Kidney epithelial cell (primary cell): ENCODE measurements around the gene EFNA2. TPM values are rescaled to one million over a fixed set of nuclear protein-coding genes. Genes with fewer than 3 reads are reported as not detected.
"Not testable (repeated sequence)": the region's sequence is repeated elsewhere in the genome, so short reads cannot be mapped to it uniquely, and the experiment has no call there.

Experiments
- DNase-seq: peaks from one replicate; pipeline ENCODE4 v3.0.0-alpha.2; 2010; ENCODE audit warnings: low read depth
- H3K27me3 ChIP-seq: 2 replicates; pipeline ENCODE4 v1.6.0; 2011; ENCODE audit warnings: low read length; ENCODE audit not compliant: control insufficient read depth, insufficient read depth
- H3K36me3 ChIP-seq: 2 replicates; pipeline ENCODE4 v1.5.1; 2011; ENCODE audit warnings: low read length; ENCODE audit not compliant: control insufficient read depth, insufficient read depth
- H3K4me3 ChIP-seq: 2 replicates; pipeline ENCODE4 v1.5.1; 2011; ENCODE audit warnings: low read depth, mild to moderate bottlenecking, control low read depth, low read length
- CTCF ChIP-seq: IDR thresholded peaks from 2 replicates; pipeline ENCODE4 v1.5.1; 2011; ENCODE audit warnings: mild to moderate bottlenecking, moderate library complexity, low read length, control low read depth, inconsistent platforms; ENCODE audit not compliant: insufficient read depth, poor library complexity, severe bottlenecking
- total RNA-seq: library from RNA; depleted of rRNA; stranded (reverse); fragments of >200 nt; gene quantifications from 2 replicates; pipeline ENCODE4 v1.2.3, GENCODE V29; 2015

Gene EFNA2
- total RNA-seq, 1 donor from 2014 or later = 5.3 TPM

GRCh38 chr19:1317274-1318003 lies 31.8 kb downstream of the EFNA2 start:
- TF ChIP-seq CTCF = no peak
- Histone ChIP-seq H3K27me3 (peaks cover 43% of the 10 kb centered on the region), H3K4me3 (no peak overlapping the region), H3K36me3 (no peaks in the 10 kb centered on the region)
- no peak for DNase-seq

- no peak for TF ChIP-seq CTCF
- H3K27me3 ChIP-seq = peaks cover 46% of the 10 kb centered on the region
- no peak overlapping the region for H3K4me3 ChIP-seq
- H3K36me3 ChIP-seq = no peaks in the 10 kb centered on the region
- no peak for DNase-seq
Measured at GRCh38 chr19:1318678-1319471, 33.2 kb downstream of the EFNA2 start.

GRCh38 chr19:1320282-1320650 lies 34.6 kb downstream of the EFNA2 start:
- peaks cover 51% of the 10 kb centered on the region for H3K27me3 ChIP-seq
- H3K4me3 ChIP-seq, DNase-seq, H3K36me3 ChIP-seq: not testable (repeated sequence)

GRCh38 chr19:1321539-1321938 lies 35.9 kb downstream of the EFNA2 start:
- no peak for TF ChIP-seq CTCF
- H3K27me3 ChIP-seq = peaks cover 41% of the 10 kb centered on the region
- no peak for DNase-seq
- H3K4me3 ChIP-seq = no peak overlapping the region
- H3K36me3 ChIP-seq = no peaks in the 10 kb centered on the region

- H3K27me3 ChIP-seq = peaks cover 33% of the 10 kb centered on the region
- no peak for DNase-seq
- no peak overlapping the region for H3K4me3 ChIP-seq
- TF ChIP-seq CTCF = no peak
- no peaks in the 10 kb centered on the region for H3K36me3 ChIP-seq
Measured at GRCh38 chr19:1322198-1322981, 36.7 kb downstream of the EFNA2 start.

GRCh38 chr19:1324249-1324805 lies 38.7 kb downstream of the EFNA2 start:
- no peak for TF ChIP-seq CTCF
- Histone ChIP-seq H3K27me3 (peaks cover 15% of the 10 kb centered on the region), H3K36me3 (no peaks in the 10 kb centered on the region), H3K4me3 (no peak overlapping the region)
- no peak for DNase-seq
